HCT116 (cell line): ENCODE measurements around the gene SEMA4A. TPM values are rescaled to one million over a fixed set of nuclear protein-coding genes. Genes with fewer than 3 reads are reported as not detected.

Source experiments
- ATAC-seq: fragments of 200-7000 bp; cut with Tn5 transposase; 2 replicates; pipeline ENCODE4 v1.9.1; 2020; ENCODE audit warnings: mild to moderate bottlenecking, moderate library complexity
- BruUV-seq: library from RNA; stranded (reverse); fragments of 400-500 nt; replicated peaks from 2 replicates; lab custom pipeline; 2021; lab: Mats Ljungman, UMichigan
- CTCF ChIA-PET: fragments of 300-600 bp; sonication (Branson Sonifier 250); formaldehyde crosslinking; loops from one replicate; lab custom pipeline; 2021; ENCODE audit warnings: antibody characterized with exemption; lab: Charles Lee
- POLR2A ChIA-PET: fragments of 300-600, 350-600 bp; sonication (Branson Sonifier 250); formaldehyde crosslinking; loops from one replicate; lab custom pipeline; 2021; ENCODE audit warnings: antibody characterized with exemption; lab: Charles Lee
- RAD21 ChIA-PET, 2 experiments: fragments of 300-600 bp; sonication (Branson Sonifier 250); formaldehyde crosslinking; loops; one replicate each; lab custom pipeline; 2023; ENCODE audit warnings: low total read pairs in 2 of 2; ENCODE audit not compliant: uncharacterized antibody in 2 of 2, unreplicated experiment in 2 of 2, low non-redundant PET in 1 of 2; lab: Charles Lee
- DNase-seq: peaks from one replicate; pipeline ENCODE4 v3.0.0-alpha.2; 2010; ENCODE audit warnings: low read depth, low spot score
- H2AFZ ChIP-seq: fragments of 200-600 bp; shearing (Covaris generic), sonication (generic); 2 replicates; pipeline ENCODE4 v1.6.1; 2017; ENCODE audit warnings: low read depth, mixed run types, mixed read lengths, antibody characterized with exemption, low read length; ENCODE audit not compliant: poor library complexity, severe bottlenecking
- H3K27ac ChIP-seq: 2 replicates; pipeline ENCODE4 v1.5.1; 2012; ENCODE audit warnings: low read depth, low read length
- H3K27me3 ChIP-seq: fragments of 200-600 bp; sonication (generic); 2 replicates; pipeline ENCODE4 v1.6.1; 2016; ENCODE audit warnings: mixed run types, low read length, mixed read lengths; ENCODE audit not compliant: insufficient read depth
- H3K36me3 ChIP-seq, 2 experiments: fragments of 200-500 bp in 1 of 2; fragments of 200-600 bp in 1 of 2; sonication (Bioruptor generic) in 1 of 2; sonication (generic) in 1 of 2; 2 replicates each; pipeline versions ENCODE4 v1.5.1 to v1.6.1; 2014 to 2016; ENCODE audit warnings: low read length in 2 of 2, inconsistent platforms in 1 of 2, mixed read lengths in 1 of 2, mixed run types in 1 of 2; ENCODE audit not compliant: insufficient read depth in 2 of 2, control insufficient read depth in 1 of 2
- H3K4me1 ChIP-seq, 2 experiments: fragments of 200-600 bp in 1 of 2; sonication (generic) in 1 of 2; 2 replicates each; pipeline versions ENCODE4 v1.5.1 to v1.6.1; 2012 to 2017; ENCODE audit warnings: low read length in 2 of 2, inconsistent platforms in 1 of 2, mild to moderate bottlenecking in 1 of 2, mixed read lengths in 1 of 2, mixed run types in 1 of 2, moderate library complexity in 1 of 2; ENCODE audit not compliant: insufficient read depth in 2 of 2, control insufficient read depth in 1 of 2
- H3K4me2 ChIP-seq: fragments of 200-600 bp; sonication (generic); 2 replicates; pipeline ENCODE4 v1.6.1; 2017; ENCODE audit warnings: mixed run types, low read length, mixed read lengths
- H3K4me3 ChIP-seq, 2 experiments: fragments of 200-600 bp in 1 of 2; sonication (generic) in 1 of 2; replicated peaks in 1 of 2; 2 replicates each; pipeline ENCODE4 v1.5.1; 2011 to 2016; ENCODE audit warnings: low read length in 2 of 2, control low read depth in 1 of 2, low read depth in 1 of 2, mild to moderate bottlenecking in 1 of 2, mixed read lengths in 1 of 2, mixed run types in 1 of 2
- H3K79me2 ChIP-seq: fragments of 200-600 bp; sonication (generic); 2 replicates; pipeline ENCODE4 v1.6.1; 2017; ENCODE audit warnings: mild to moderate bottlenecking, mixed run types, low read length, moderate library complexity, mixed read lengths; ENCODE audit not compliant: insufficient read depth
- H3K9ac ChIP-seq: fragments of 200-600 bp; sonication (generic); 2 replicates; pipeline ENCODE4 v1.6.1; 2016; ENCODE audit warnings: low read length, mixed read lengths
- H3K9me2 ChIP-seq: fragments of 200-600 bp; sonication (generic), shearing (Covaris generic); 2 replicates; pipeline ENCODE4 v1.6.1; 2017; ENCODE audit warnings: mixed run types, mild to moderate bottlenecking, moderate library complexity; ENCODE audit not compliant: insufficient read depth
- H3K9me3 ChIP-seq, 2 experiments: fragments of 200-500 bp in 1 of 2; fragments of 200-600 bp in 1 of 2; sonication (Bioruptor generic) in 1 of 2; sonication (generic) in 1 of 2; 2 replicates each; pipeline ENCODE4 v1.6.1; 2014 to 2017; ENCODE audit warnings: low read length in 2 of 2, mixed read lengths in 2 of 2, inconsistent platforms in 1 of 2, low read depth in 1 of 2, mild to moderate bottlenecking in 1 of 2, mixed run types in 1 of 2, moderate library complexity in 1 of 2; ENCODE audit not compliant: control insufficient read depth in 1 of 2, insufficient read depth in 1 of 2
- H4K20me1 ChIP-seq: fragments of 200-600 bp; sonication (generic), shearing (Covaris generic); 2 replicates; pipeline ENCODE4 v1.6.1; 2017; ENCODE audit warnings: mixed run types, mild to moderate bottlenecking, moderate library complexity; ENCODE audit not compliant: insufficient read depth
- ATF3 ChIP-seq: IDR thresholded peaks from 2 replicates; pipeline ENCODE4 v1.6.1; 2012
- CTCF ChIP-seq, 3 experiments: fragments of 200-600 bp in 1 of 3; sonication (generic) in 1 of 3; IDR thresholded peaks in 2 of 3; conservative IDR thresholded peaks in 1 of 3; 2 replicates each; pipeline ENCODE4 v1.5.1; 2012 to 2017; ENCODE audit warnings: low read depth in 2 of 3, low read length in 2 of 3, antibody characterized with exemption in 1 of 3, borderline replicate concordance in 1 of 3, control low read depth in 1 of 3, mild to moderate bottlenecking in 1 of 3, mixed read lengths in 1 of 3, mixed run types in 1 of 3, moderate library complexity in 1 of 3; ENCODE audit not compliant: insufficient read depth in 1 of 3
- ELF1 ChIP-seq: IDR thresholded peaks from 2 replicates; pipeline ENCODE4 v1.6.1; 2012; ENCODE audit warnings: low read depth, borderline replicate concordance
- EZH2 ChIP-seq: fragments of 200-600 bp; sonication (generic); IDR thresholded peaks from 2 replicates; pipeline ENCODE4 v1.6.1; 2017; ENCODE audit warnings: antibody characterized with exemption, mixed run types
- JUND ChIP-seq: IDR thresholded peaks from 2 replicates; pipeline ENCODE4 v1.6.1; 2012
- POLR2AphosphoS5 ChIP-seq: IDR thresholded peaks from 2 replicates; pipeline ENCODE4 v1.6.1; 2011; ENCODE audit warnings: mild to moderate bottlenecking, low read depth, low read length, moderate library complexity
- SRF ChIP-seq: IDR thresholded peaks from 2 replicates; pipeline ENCODE4 v1.6.1; 2012; ENCODE audit warnings: low read depth
- YY1 ChIP-seq: IDR thresholded peaks from 2 replicates; pipeline ENCODE4 v1.6.1; 2011; ENCODE audit warnings: low read length, low read depth, moderate library complexity, mild to moderate bottlenecking; ENCODE audit not compliant: insufficient replicate concordance; ENCODE audit errors: extremely low read depth
- ZNF274 ChIP-seq: fragments of 200-500 bp; sonication (Bioruptor generic); IDR thresholded peaks from 2 replicates; pipeline ENCODE4 v1.6.1; 2014; ENCODE audit warnings: mild to moderate bottlenecking, low read depth, low read length, inconsistent platforms
- intact Hi-C: fragments of 100-400 bp; cut with micrococcal nuclease; formaldehyde crosslinking; loops from 2 replicates; pipeline ENCODE4 v1.10.0; 2022
- total RNA-seq: library from RNA; stranded (reverse); gene quantifications from one replicate; pipeline ENCODE4 v1.2.1, GENCODE V29; 2021; ENCODE audit not compliant: unreplicated experiment
- TF ChIP-seq, protein P1 (sequence below): IDR thresholded peaks from 2 replicates; pipeline ENCODE4 v1.6.1; 2011; ENCODE audit warnings: mild to moderate bottlenecking, low read length, moderate library complexity; ENCODE audit not compliant: insufficient replicate concordance; ENCODE audit errors: extremely low read depth

The SEMA4A gene
- total RNA-seq, 1 experiment from 2014 or later = 0.39 TPM

- BruUV-seq = no TSS peak
- RAD21 ChIA-PET = interaction anchor here (0.7 to 4.7 kb wide), 5 partner anchors 25 to 32 kb away, joined by 4 to 43 read pairs (median 14); no protein-coding TSS in a partner anchor
- no peaks in the 10 kb centered on the region for H4K20me1 ChIP-seq
These were observed 24.5 kb upstream of the SEMA4A start for GRCh38 chr1:156128654-156129597.

More at GRCh38 chr1:156128654-156129597, 24.5 kb upstream of the SEMA4A start:
- ATAC-seq (no peak), DNase-seq (no peak)
- ChIA-PET CTCF (interaction anchor here (0.8 to 8.4 kb wide), 16 partner anchors 13 to 191 kb away, joined by 3 to 189 read pairs (median 6); no protein-coding TSS in a partner anchor), POLR2A (interaction anchor here (1.1 to 2.8 kb wide), 9 partner anchors 13 to 96 kb away, joined by 3 to 42 read pairs (median 7); partner anchors contain the start of gene PMF1)
- Histone ChIP-seq H3K9me3 (no peaks in the 10 kb centered on the region), H3K4me2 (peak overlapping the region; percentile 90), H3K36me3 (peaks cover 23 to 32% of the 10 kb centered on the region in 2 experiments), H3K9ac (peak overlapping the region; percentile 75), H3K27ac (peak overlapping the region; percentile 95), H3K4me1 (peaks cover 52 to 70% of the 10 kb centered on the region in 2 experiments), H3K79me2 (peaks cover 96% of the 10 kb centered on the region), H3K9me2 (no peaks in the 10 kb centered on the region), H3K27me3 (no peaks in the 10 kb centered on the region), H2AFZ (no peak overlapping the region), H3K4me3 (peak overlapping the region in 1 of 2 experiments; percentile 1; a peak in 1 of 4 replicates)
- TF ChIP-seq ZNF274 = no peak
- TF ChIP-seq YY1 = no peak
- no peak for TF ChIP-seq SRF
- no peak for TF ChIP-seq ELF1
- TF ChIP-seq POLR2AphosphoS5 = no peak
- no peak for TF ChIP-seq EZH2
- no peak for TF ChIP-seq ATF3
- no peak for TF ChIP-seq CTCF (IDR thresholded peaks at IDR 0.05 in 2 of 3, conservative IDR thresholded peaks at IDR 0.05 in 1 of 3; ENCODE audit: borderline replicate concordance in 1 of 3, insufficient read depth in 1 of 3, low read depth in 2 of 3, low read length in 2 of 3)
- no peak for TF ChIP-seq JUND
- TF ChIP-seq, protein P1, sequence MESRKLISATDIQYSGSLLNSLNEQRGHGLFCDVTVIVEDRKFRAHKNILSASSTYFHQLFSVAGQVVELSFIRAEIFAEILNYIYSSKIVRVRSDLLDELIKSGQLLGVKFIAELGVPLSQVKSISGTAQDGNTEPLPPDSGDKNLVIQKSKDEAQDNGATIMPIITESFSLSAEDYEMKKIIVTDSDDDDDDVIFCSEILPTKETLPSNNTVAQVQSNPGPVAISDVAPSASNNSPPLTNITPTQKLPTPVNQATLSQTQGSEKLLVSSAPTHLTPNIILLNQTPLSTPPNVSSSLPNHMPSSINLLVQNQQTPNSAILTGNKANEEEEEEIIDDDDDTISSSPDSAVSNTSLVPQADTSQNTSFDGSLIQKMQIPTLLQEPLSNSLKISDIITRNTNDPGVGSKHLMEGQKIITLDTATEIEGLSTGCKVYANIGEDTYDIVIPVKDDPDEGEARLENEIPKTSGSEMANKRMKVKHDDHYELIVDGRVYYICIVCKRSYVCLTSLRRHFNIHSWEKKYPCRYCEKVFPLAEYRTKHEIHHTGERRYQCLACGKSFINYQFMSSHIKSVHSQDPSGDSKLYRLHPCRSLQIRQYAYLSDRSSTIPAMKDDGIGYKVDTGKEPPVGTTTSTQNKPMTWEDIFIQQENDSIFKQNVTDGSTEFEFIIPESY = no peak
- intact Hi-C loops = no loop called here
